ENCODE data around the gene NPRL2.

The NPRL2 gene

GRCh38 chr3:50341996-50342650 is 8.5 kb downstream of the NPRL2 start:
- TF ChIP-seq CTCF (IDR thresholded peaks at IDR 0.05), result no peak

DNA sequence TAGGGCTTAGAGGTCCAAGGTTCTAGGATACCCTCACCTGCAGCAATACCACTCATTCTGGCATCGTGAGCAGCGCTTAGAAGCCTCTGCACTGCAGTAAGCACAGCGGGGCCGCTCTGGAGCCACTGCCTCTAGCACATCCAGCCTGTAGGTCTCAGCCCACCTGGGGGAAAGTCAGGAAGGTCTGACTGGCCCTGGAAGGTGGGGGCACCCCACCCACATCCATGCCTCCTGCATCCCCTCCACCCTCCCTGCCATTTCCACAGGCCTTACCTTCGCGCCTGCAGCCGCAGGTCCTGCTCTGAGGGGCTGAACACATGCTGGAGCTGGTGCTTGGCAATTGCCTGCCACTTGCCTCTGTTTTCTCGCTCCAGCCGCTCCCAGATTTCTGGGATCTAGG is 9.0 kb downstream of the NPRL2 start:
- no peak for TF ChIP-seq CTCF (IDR thresholded peaks at IDR 0.05)

- TF ChIP-seq CTCF (IDR thresholded peaks at IDR 0.05), result no peak
Observed at GRCh38 chr3:50340448-50341329, 9.9 kb downstream of the NPRL2 start, which contains the start of gene RASSF1. RASSF1 (minus strand) TSS chr3:50340836; CDS start chr3:50340805, 31 bp downstream.

- no peak for TF ChIP-seq CTCF (IDR thresholded peaks at IDR 0.05)
Observed at GRCh38 chr3:50340147-50340447, 10.5 kb downstream of the NPRL2 start.

DNA sequence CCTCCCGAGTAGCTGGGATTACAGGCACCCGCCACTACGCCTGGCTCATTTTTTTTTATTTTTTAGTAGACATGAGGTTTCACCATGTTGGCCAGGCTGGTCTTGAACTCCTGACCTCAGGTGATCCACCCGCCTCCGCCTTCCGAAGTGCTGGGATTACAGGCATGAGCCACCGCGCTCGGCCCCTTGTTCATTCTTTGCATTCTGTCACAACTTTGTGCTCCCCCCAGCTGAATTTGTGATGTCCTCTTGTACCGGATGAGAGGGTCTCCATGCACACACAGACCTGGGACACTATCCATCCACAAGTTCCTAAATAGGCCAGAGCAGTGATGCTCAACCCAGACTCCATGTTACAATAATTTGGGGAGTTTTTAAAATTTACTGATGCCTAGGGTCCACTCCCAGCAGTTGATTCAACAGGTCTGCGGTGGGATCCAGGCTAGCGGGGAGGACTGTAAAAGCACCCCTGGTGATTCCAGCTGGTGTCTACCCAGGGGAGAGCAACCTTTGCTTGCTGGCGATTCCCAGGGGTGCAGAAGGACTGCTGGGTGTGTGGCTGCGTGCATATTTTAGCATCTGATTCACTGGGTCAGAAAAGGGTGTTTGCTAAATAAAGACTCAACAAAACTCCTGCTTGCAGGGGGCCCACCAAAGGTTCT is 11.0 kb downstream of the NPRL2 start:
- TF ChIP-seq CTCF (IDR thresholded peaks at IDR 0.05), result no peak

GRCh38 chr3:50338965-50339364 is 11.6 kb downstream of the NPRL2 start:
- TF ChIP-seq CTCF (IDR thresholded peaks at IDR 0.05), result no peak

DNA sequence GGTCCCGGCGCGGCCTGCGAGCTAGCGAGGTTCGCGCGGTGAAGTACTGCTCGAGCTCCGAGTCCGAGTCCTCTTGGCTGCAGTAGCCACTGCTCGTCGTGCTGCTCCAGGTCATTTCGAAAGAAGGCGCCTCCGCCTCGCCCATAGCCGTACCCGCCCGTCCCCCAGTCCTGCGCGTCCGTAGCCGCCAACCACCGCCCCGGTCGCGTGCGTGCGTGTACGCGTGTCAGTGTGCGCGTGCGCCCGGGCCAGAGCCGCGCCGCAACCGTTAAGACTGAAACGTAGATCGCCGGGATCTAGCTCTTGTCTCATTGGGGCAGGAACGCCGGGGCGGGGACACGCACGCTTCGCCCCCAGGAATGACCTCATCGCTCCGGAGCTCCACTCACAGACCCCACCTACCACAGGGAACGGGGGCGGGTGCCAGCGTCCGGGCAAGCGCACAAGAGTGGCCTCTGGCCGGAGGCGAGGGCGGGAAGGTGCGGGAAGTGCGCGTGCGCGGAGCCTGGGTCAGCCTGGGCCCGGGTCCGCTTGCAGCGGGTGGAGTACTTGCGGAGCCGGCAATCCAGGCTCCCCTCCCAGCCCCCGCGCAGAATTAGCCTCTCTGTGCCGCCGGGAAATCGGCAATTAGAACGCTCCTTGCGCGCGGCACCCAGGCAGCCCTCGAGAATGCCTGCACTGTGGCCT is 13.3 kb downstream of the NPRL2 start:
- no peak for TF ChIP-seq CTCF (IDR thresholded peaks at IDR 0.05)

Data from LNCAP (cell line).